HepG2 (cell line): Measurements from ENCODE around the gene UNC13D. TPM values are rescaled to one million over a fixed set of nuclear protein-coding genes. Genes with fewer than 3 reads are reported as not detected.

Source experiments
- ATAC-seq: fragments of 200-7000 bp; cut with Tn5 transposase; 3 replicates; pipeline ENCODE4 v1.9.1; 2020; ENCODE audit warnings: mild to moderate bottlenecking, moderate library complexity
- BruUV-seq: library from RNA; stranded (reverse); fragments of 400-500 nt; replicated peaks from 2 replicates; lab custom pipeline; 2021; lab: Mats Ljungman, UMichigan
- CTCF ChIA-PET: fragments of 300-600 bp; formaldehyde crosslinking; extraction: SDS; loops from one replicate; lab custom pipeline; 2021; ENCODE audit warnings: low total read pairs, inconsistent platforms, low intra/inter-chr PET ratio; lab: Yijun Ruan, JAX
- POLR2A ChIA-PET: fragments of 350-600 bp; sonication (Branson Sonifier 250); formaldehyde crosslinking; loops from one replicate; lab custom pipeline; 2020; ENCODE audit warnings: antibody characterized with exemption, inconsistent platforms; lab: Yijun Ruan, JAX
- DNase-seq: peaks from one replicate; pipeline ENCODE4 v3.0.0-alpha.2; 2015; ENCODE audit warnings: low spot score
- FAIRE-seq: peaks from 3 replicates; lab custom pipeline; 2011; peaks lifted over from hg19 to GRCh38; lab: Jason Lieb, UNC
- H2AFZ ChIP-seq: one replicate; pipeline ENCODE4 v1.6.1; 2011; ENCODE audit warnings: low read length, inconsistent platforms
- H3K27ac ChIP-seq: fragments of 300-600 bp; 3 replicates; pipeline ENCODE4 v1.8.0; 2011; ENCODE audit warnings: mixed run types, mild to moderate bottlenecking, mixed read lengths, low read length, inconsistent platforms; ENCODE audit not compliant: insufficient read depth; ENCODE audit errors: extremely low read length
- H3K27me3 ChIP-seq, 2 experiments: fragments of 200-600 bp in 1 of 2; 2 replicates in 1 of 2; 3 replicates in 1 of 2; pipeline versions ENCODE4 v1.6.0 to v1.8.0; 2011; ENCODE audit warnings: low read length in 2 of 2, mild to moderate bottlenecking in 2 of 2, moderate library complexity in 2 of 2, inconsistent platforms in 1 of 2; ENCODE audit not compliant: insufficient read depth in 2 of 2, control insufficient read depth in 1 of 2
- H3K36me3 ChIP-seq, 2 experiments: fragments of 200-600 bp in 1 of 2; replicated peaks in 1 of 2; 2 replicates in 1 of 2; 3 replicates in 1 of 2; pipeline versions ENCODE4 v1.5.1 to v1.8.0; 2011; ENCODE audit warnings: low read length in 2 of 2, inconsistent platforms in 1 of 2; ENCODE audit not compliant: insufficient read depth in 2 of 2, control insufficient read depth in 1 of 2
- H3K4me1 ChIP-seq: 2 replicates; pipeline ENCODE4 v1.5.1; 2012; ENCODE audit warnings: low read length, inconsistent platforms; ENCODE audit not compliant: insufficient read depth
- H3K4me2 ChIP-seq: 2 replicates; pipeline ENCODE4 v1.6.0; 2011; ENCODE audit warnings: low read depth, low read length, inconsistent platforms
- H3K4me3 ChIP-seq, 3 experiments: fragments of 200-600 bp in 1 of 3; sonication (generic), shearing (Covaris generic) in 1 of 3; replicated peaks in 1 of 3; 2 replicates each; pipeline ENCODE4 v1.5.1; 2011 to 2016; ENCODE audit warnings: low read length in 3 of 3, inconsistent platforms in 2 of 3, low read depth in 2 of 3, mild to moderate bottlenecking in 2 of 3, control low read depth in 1 of 3, mixed read lengths in 1 of 3; ENCODE audit not compliant: insufficient read depth in 1 of 3
- H3K79me2 ChIP-seq: one replicate; pipeline ENCODE4 v1.6.1; 2011; ENCODE audit warnings: low read length, inconsistent platforms; ENCODE audit not compliant: insufficient read depth
- H3K9ac ChIP-seq: 2 replicates; pipeline ENCODE4 v1.6.0; 2011; ENCODE audit warnings: mild to moderate bottlenecking, low read depth, low read length, inconsistent platforms; ENCODE audit not compliant: insufficient read depth
- H3K9me3 ChIP-seq: 2 replicates; pipeline ENCODE4 v1.5.1; 2012; ENCODE audit warnings: mild to moderate bottlenecking, low read length
- H4K20me1 ChIP-seq: 2 replicates; pipeline ENCODE4 v1.6.0; 2011; ENCODE audit warnings: inconsistent platforms, mild to moderate bottlenecking, low read length, moderate library complexity; ENCODE audit not compliant: insufficient read depth
- GMEB2 ChIP-seq: IDR thresholded peaks from 2 replicates; pipeline ENCODE4 v1.6.1; 2016; ENCODE audit warnings: missing biosample characterization, missing genetic modification reagents, low read depth
- HNRNPLL ChIP-seq: fragments of 200-400 bp; formaldehyde crosslinking; IDR thresholded peaks from 2 replicates; pipeline ENCODE4 v1.6.1; 2017; ENCODE audit warnings: mild to moderate bottlenecking, low read depth, low read length; ENCODE audit not compliant: poor library complexity, severe bottlenecking
- JARID2 ChIP-seq: sonication (generic); formaldehyde crosslinking; IDR thresholded peaks from 2 replicates; pipeline ENCODE4 v1.8.1; 2023; ENCODE audit warnings: missing genetic modification reagents, inconsistent platforms; ENCODE audit not compliant: insufficient replicate concordance
- MBNL3 ChIP-seq: fragments of 250-450 bp; sonication (Bioruptor Pico); conservative IDR thresholded peaks from 2 replicates; pipeline ENCODE4 v1.8.0; 2022; ENCODE audit warnings: mild to moderate bottlenecking, inconsistent platforms
- NR1H2 ChIP-seq: sonication (generic); formaldehyde crosslinking; IDR thresholded peaks from 2 replicates; pipeline ENCODE4 v1.8.1; 2022; ENCODE audit warnings: low read depth, missing genetic modification reagents, borderline replicate concordance
- PTBP1 ChIP-seq: fragments of 200-400 bp; formaldehyde crosslinking; IDR thresholded peaks from 2 replicates; pipeline ENCODE4 v1.6.1; 2018; ENCODE audit warnings: low read length, low read depth; ENCODE audit not compliant: poor library complexity, severe bottlenecking
- TCF12 ChIP-seq, 2 experiments: fragments of 450-650 bp in 1 of 2; sonication (generic) in 1 of 2; formaldehyde crosslinking in 1 of 2; IDR thresholded peaks; 2 replicates each; pipeline versions ENCODE4 v1.6.1 to v1.8.0; 2017 to 2022; ENCODE audit warnings: antibody characterized with exemption in 1 of 2, mild to moderate bottlenecking in 1 of 2, missing genetic modification reagents in 1 of 2, moderate library complexity in 1 of 2
- ZSCAN20 ChIP-seq: sonication (generic); formaldehyde crosslinking; IDR thresholded peaks from 2 replicates; pipeline ENCODE4 v1.4.0; 2020; ENCODE audit warnings: missing genetic modification reagents, mild to moderate bottlenecking, borderline replicate concordance
- WGBS: methylation state at CpG from one replicate; pipeline ENCODE4 v1.1.6; 2017; ENCODE audit warnings: low lambda C conversion rate; 5-methylcytosine and 5-hydroxymethylcytosine counted together
- in situ Hi-C: cut with HindIII; loops from 2 replicates; pipeline ENCODE4 v1.10.0; 2017; ENCODE audit warnings: low pct_unique_long_range_greater_than_20kb; ENCODE audit not compliant: extremely low pct_ligation_motif_present
- intact Hi-C: fragments of 100-400 bp; cut with micrococcal nuclease; formaldehyde crosslinking; loops from one replicate; pipeline ENCODE4 v1.10.0; 2022; ENCODE audit not compliant: unreplicated experiment
- polyA plus RNA-seq, 8 experiments: library from polyadenylated mRNA; depleted of rRNA in 3 of 8; stranded (reverse) in 7 of 8; unstranded in 1 of 8; fragments of >200 nt; fragmentation: Illumina TruSeq in 4 of 8; extraction: Trizol in 4 of 8; gene quantifications; 2 replicates each; pipeline versions ENCODE4 v1.2.1 to v1.2.3, GENCODE V29; 2011 to 2016; ENCODE audit warnings: low read depth in 4 of 8, missing spikeins in 1 of 8, mixed read lengths in 1 of 8; ENCODE audit not compliant: insufficient read depth in 1 of 8
- total RNA-seq, 5 experiments: library from RNA; depleted of rRNA; stranded (reverse); fragments of >200 nt; fragmentation: Illumina TruSeq; extraction: Trizol; gene quantifications; 2 replicates each; pipeline ENCODE4 v1.2.3, GENCODE V29; 2016; ENCODE audit warnings: low read depth in 1 of 5
- TF ChIP-seq, protein P1 (sequence below), 2 experiments: fragments of 450-650 bp in 1 of 2; sonication (generic) in 1 of 2; formaldehyde crosslinking in 1 of 2; IDR thresholded peaks; 2 replicates each; pipeline versions ENCODE4 v1.6.1 to v1.8.0; 2016 to 2022; ENCODE audit warnings: antibody characterized with exemption in 1 of 2, mild to moderate bottlenecking in 1 of 2, missing genetic modification reagents in 1 of 2

UNC13D gene
- total and polyA plus RNA-seq, 2 of the 13 experiments (the other 11 are each of a cell fraction or from before 2014, with no cell fraction given), result 29.7 to 42.7 TPM

DNA sequence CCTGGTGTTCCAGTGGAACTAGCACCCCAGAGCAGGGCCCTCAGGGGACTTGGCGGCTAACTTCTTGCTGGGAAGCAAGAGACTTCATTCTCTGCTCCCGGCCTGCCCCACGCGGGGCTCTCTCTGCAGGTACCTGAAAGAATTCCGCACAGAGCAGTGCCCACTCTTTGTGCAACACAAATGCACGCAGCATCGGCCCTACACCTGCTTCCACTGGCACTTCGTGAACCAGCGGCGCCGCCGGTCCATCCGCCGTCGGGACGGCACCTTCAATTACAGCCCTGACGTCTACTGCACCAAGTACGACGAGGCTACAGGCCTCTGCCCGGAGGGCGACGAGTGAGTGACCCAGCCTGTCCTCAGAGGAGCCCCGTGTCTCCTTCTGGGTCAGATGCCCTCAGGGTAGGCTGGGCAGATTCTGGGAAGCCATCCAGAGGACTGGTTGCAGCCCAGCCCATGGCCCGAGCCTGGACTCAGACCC is 34.5 kb downstream of the UNC13D start (continued):
- TF ChIP-seq MBNL3, result no peak

DNA sequence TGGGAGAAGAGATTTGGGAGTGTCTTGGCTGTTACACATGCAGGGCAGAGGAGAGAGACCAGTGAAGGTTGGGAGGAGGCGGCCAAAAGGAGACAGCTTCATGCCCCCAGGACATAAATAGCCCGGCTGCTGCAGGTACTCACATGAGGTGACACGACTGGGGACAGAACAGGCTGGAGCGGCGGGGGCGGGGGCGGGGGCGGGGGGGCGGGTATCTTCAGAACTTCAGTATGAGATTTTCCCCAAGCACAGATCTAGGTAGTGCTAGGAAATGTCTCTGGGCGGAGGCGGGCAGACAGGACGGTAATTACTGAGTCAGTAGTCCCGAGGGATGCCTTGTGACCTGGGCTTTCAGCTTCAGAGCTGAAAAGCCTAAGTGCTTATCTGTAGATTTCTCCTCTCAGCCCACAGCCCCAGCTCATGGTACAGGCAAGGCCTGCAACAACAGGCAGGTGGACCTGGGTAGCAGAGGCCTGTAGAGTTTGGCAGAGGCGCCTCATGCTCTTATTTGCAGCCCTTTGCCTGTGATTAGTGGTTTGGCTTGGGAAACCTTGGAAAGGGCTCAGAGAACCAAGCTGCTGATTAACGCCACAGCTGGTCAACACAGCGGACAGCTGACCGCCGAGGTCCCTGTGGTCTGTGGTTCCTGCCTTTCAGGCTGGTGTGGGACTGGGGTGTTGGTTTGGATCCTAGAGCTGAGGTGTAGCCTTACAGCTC is 35.1 kb downstream of the UNC13D start:
- ATAC-seq, result no peak; the same call in 2 of the 3 replicates
- WGBS, result 97% methylated on average over 18 of the region's 18 CpGs
- no peak for DNase-seq
- Histone ChIP-seq H3K4me2 (no peak overlapping the region), H3K9ac (no peak overlapping the region), H3K9me3 (no peaks in the 10 kb centered on the region), H3K36me3 (peaks cover 42 to 54% of the 10 kb centered on the region in 2 experiments), H2AFZ (no peak overlapping the region), H3K4me1 (no peaks in the 10 kb centered on the region), H4K20me1 (no peaks in the 10 kb centered on the region), H3K4me3 (no peak overlapping the region), H3K27ac (no peak overlapping the region), H3K27me3 (no peaks in the 10 kb centered on the region), H3K79me2 (peaks cover 7% of the 10 kb centered on the region)
- in situ Hi-C loops (no loop called here), intact Hi-C loops (no loop called here)
- CTCF ChIA-PET, result no interaction called here
- no TSS peak for BruUV-seq
- FAIRE-seq, result no peak
- POLR2A ChIA-PET, result interaction anchor here (3.0 kb wide), 1 partner anchor 29 kb away, joined by 11 read pairs; a partner anchor contains a TSS
- TF ChIP-seq, protein P1, sequence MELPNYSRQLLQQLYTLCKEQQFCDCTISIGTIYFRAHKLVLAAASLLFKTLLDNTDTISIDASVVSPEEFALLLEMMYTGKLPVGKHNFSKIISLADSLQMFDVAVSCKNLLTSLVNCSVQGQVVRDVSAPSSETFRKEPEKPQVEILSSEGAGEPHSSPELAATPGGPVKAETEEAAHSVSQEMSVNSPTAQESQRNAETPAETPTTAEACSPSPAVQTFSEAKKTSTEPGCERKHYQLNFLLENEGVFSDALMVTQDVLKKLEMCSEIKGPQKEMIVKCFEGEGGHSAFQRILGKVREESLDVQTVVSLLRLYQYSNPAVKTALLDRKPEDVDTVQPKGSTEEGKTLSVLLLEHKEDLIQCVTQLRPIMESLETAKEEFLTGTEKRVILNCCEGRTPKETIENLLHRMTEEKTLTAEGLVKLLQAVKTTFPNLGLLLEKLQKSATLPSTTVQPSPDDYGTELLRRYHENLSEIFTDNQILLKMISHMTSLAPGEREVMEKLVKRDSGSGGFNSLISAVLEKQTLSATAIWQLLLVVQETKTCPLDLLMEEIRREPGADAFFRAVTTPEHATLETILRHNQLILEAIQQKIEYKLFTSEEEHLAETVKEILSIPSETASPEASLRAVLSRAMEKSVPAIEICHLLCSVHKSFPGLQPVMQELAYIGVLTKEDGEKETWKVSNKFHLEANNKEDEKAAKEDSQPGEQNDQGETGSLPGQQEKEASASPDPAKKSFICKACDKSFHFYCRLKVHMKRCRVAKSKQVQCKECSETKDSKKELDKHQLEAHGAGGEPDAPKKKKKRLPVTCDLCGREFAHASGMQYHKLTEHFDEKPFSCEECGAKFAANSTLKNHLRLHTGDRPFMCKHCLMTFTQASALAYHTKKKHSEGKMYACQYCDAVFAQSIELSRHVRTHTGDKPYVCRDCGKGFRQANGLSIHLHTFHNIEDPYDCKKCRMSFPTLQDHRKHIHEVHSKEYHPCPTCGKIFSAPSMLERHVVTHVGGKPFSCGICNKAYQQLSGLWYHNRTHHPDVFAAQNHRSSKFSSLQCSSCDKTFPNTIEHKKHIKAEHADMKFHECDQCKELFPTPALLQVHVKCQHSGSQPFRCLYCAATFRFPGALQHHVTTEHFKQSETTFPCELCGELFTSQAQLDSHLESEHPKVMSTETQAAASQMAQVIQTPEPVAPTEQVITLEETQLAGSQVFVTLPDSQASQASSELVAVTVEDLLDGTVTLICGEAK (IDR thresholded peaks at IDR 0.05), result no peak
- TF ChIP-seq, protein P1 (CRISPR knock-in tag; IDR thresholded peaks at IDR 0.05), result no peak
- TF ChIP-seq HNRNPLL (no peak), PTBP1 (no peak), ZSCAN20 (CRISPR knock-in tag) (no peak), GMEB2 (no peak), NR1H2 (no peak), TCF12 (IDR thresholded peaks at IDR 0.05) (no peak), TCF12 (CRISPR knock-in tag; IDR thresholded peaks at IDR 0.05) (no peak), JARID2 (no peak)
